Psoas muscle (tissue), 8 donors: ENCODE results near the gene TMEM203. TPM values are rescaled to one million over a fixed set of nuclear protein-coding genes. Genes with fewer than 3 reads are reported as not detected.

ENCODE experiments used
- ATAC-seq, 4 donors: fragments of 200-7000 bp; cut with Tn5 transposase; one replicate each; pipeline ENCODE4 v1.9.1; 2020; ENCODE audit warnings: moderate library complexity in 3 of 4, mild to moderate bottlenecking in 2 of 4
- DNase-seq, 2 donors: peaks; one replicate each; pipeline ENCODE4 v3.0.0-alpha.2; 2020
- H3K27ac ChIP-seq: fragments of 200-600 bp; one replicate; pipeline ENCODE4 v1.8.0; 2022
- H3K27me3 ChIP-seq, 3 donors: fragments of 200-600 bp in 1 of 3; one replicate each; pipeline versions ENCODE4 v1.6.1 to v1.8.0; 2013 to 2022; ENCODE audit warnings: low read length in 2 of 3, mild to moderate bottlenecking in 2 of 3, moderate library complexity in 1 of 3; ENCODE audit not compliant: insufficient read depth in 3 of 3
- H3K36me3 ChIP-seq, 2 donors: fragments of 200-600 bp in 1 of 2; one replicate each; pipeline versions ENCODE4 v1.6.1 to v1.8.0; 2013 to 2022; ENCODE audit warnings: low read depth in 1 of 2, mild to moderate bottlenecking in 1 of 2, moderate library complexity in 1 of 2; ENCODE audit not compliant: insufficient read depth in 1 of 2
- H3K4me1 ChIP-seq: fragments of 200-600 bp; one replicate; pipeline ENCODE4 v1.8.0; 2022
- H3K4me3 ChIP-seq: fragments of 200-600 bp; one replicate; pipeline ENCODE4 v1.8.0; 2022; ENCODE audit warnings: mild to moderate bottlenecking
- H3K9me3 ChIP-seq: fragments of 200-600 bp; one replicate; pipeline ENCODE4 v1.8.0; 2022
- WGBS, 3 donors: extraction: QIAGEN DNeasy Blood & Tissue Kit; methylation state at CpG; one replicate each; pipeline versions ENCODE4 v1.1.6 to v1.1.7; 2013; 5-methylcytosine and 5-hydroxymethylcytosine counted together
- intact Hi-C, 2 donors: fragments of 100-400 bp; cut with DNase I; formaldehyde crosslinking; loops; one replicate each; pipeline versions ENCODE4 v1.11.0 to v1.14.2; 2022
- polyA plus RNA-seq, 3 donors: library from polyadenylated mRNA; stranded (reverse); fragments of 200-250 nt; gene quantifications; one replicate each; pipeline ENCODE4 v1.2.3, GENCODE V29; 2013
- total RNA-seq, 4 donors: library from RNA; stranded (reverse); fragmentation: NEBNext Ultra II Directional in 2 of 4; extraction: Animal tissue kit (Norgen Biotek cat#: 25700) in 2 of 4; gene quantifications; one replicate each; pipeline versions ENCODE4 v1.2.1 to v1.2.4, GENCODE V29; 2021 to 2023
- TF ChIP-seq, protein P1 (sequence below): fragments of 200-600 bp; IDR thresholded peaks from one replicate; pipeline ENCODE4 v1.8.0; 2022; ENCODE audit warnings: antibody characterized with exemption
- donor health status: healthy with polysubstance abuse.
- donor health status: DM: no; HTN: no; CAD: no; lungs with moderate emphysema.
- donor health status: Bipolar disorder and iron deficiency.
- donor health status: healthy.
- donor health status: DM: yes; HTN: yes; CAD: no.
- donor health status: DM: no; HTN: no; CAD: no.
- donor health status: DM: no; HTN: no; CAD: no.
- donor health status: DM: yes; HTN: yes; CAD: no.

The TMEM203 gene
- total and polyA plus RNA-seq, 7 donors: 30.6 to 71.6 (median 36.9) TPM

DNA sequence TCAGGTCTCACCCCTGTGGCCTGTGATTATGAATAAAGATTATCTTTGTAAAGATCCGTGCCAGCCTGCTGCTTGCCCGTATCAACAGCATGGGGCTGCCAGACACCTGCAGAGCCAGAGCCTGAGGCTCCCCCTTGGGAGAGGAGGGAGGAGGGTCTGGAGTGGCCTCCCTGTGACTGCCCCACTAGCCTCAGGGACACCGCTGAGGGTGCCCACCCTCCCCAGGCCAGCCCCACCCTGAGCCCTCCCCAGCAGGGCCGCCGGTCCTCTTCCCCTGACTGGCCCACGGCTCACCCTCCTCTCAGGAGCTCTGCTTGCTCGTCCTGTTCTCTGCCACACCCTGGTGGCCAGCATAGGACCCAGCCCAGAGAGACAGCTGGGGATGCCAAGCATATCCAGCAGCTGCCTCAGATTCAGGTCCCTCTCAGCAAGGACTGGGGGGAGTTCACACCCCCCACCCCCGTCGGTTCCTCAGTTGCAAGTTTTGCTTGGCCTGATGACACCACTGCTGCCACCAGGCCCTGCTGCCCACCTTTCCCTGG lies 15.1 kb downstream of the TMEM203 start:
- ATAC-seq: no peak
- no peak overlapping the region for H3K27ac ChIP-seq
- H3K9me3 ChIP-seq: no peaks in the 10 kb centered on the region
- no peak for DNase-seq
- peak overlapping the region; percentile 93 for H3K4me3 ChIP-seq
- TF ChIP-seq, protein P1, sequence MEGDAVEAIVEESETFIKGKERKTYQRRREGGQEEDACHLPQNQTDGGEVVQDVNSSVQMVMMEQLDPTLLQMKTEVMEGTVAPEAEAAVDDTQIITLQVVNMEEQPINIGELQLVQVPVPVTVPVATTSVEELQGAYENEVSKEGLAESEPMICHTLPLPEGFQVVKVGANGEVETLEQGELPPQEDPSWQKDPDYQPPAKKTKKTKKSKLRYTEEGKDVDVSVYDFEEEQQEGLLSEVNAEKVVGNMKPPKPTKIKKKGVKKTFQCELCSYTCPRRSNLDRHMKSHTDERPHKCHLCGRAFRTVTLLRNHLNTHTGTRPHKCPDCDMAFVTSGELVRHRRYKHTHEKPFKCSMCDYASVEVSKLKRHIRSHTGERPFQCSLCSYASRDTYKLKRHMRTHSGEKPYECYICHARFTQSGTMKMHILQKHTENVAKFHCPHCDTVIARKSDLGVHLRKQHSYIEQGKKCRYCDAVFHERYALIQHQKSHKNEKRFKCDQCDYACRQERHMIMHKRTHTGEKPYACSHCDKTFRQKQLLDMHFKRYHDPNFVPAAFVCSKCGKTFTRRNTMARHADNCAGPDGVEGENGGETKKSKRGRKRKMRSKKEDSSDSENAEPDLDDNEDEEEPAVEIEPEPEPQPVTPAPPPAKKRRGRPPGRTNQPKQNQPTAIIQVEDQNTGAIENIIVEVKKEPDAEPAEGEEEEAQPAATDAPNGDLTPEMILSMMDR: no peak
- intact Hi-C loops: no loop called here
- no peaks in the 10 kb centered on the region for H3K27me3 ChIP-seq
- WGBS, 3 donors: 55 to 67% (median 66%) methylated on average over 9 of the region's 9 CpGs
- H3K4me1 ChIP-seq: peaks cover 53% of the 10 kb centered on the region
- peaks cover 3 to 43% of the 10 kb centered on the region in 2 donors for H3K36me3 ChIP-seq

DNA sequence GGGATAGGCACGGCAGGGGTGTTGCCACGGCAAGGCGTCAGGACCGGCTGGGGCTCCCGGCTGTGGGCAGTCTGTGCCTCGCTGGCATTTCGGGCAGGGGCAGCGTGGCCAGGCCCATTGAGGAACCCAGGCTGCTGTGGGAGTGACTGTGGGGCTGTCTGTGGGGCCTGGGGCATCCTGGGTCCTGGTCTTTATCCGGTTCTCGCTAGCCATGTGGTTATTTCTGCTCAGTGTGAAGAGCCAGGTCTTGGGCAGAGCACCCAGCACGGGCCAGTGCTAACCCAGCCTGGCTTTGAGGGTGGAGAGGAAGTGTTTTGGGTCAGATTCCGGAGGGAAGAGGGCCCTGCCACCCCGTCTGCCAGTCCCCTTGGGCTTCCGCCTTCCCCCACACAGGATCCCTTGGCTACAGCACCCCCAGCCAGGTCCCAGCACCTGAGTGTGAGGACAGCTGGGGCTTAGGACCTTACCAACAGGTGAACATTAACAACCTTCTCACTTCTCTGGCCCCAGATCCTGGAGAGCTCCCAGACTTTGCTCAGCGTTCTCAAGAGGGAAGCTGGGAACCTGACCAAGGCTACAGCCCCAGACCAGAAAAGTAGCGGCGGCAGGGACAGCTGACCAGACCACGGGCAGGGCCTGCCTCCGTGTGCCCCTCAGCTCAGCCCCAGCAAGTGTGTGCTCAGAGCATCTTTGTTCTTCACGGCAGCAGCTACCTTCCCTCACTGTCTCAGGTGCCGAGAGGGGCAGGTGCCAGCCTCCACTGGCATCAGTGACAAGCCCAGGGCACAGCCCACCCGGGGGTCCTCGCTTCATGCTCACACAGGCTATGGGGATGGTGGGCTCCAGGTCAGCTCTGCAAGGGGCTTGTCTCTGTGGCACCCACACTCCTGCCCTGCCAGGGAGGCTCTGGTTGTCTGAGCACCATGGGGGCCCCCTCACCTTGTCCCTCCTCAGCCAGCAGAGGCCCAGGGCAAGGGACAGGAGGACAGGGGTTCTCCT lies 15.9 kb downstream of the TMEM203 start:
- H3K27me3 ChIP-seq: no peaks in the 10 kb centered on the region
- H3K4me1 ChIP-seq: peaks cover 51% of the 10 kb centered on the region
- TF ChIP-seq, protein P1: no peak
- DNase-seq: no peak
- no peaks in the 10 kb centered on the region for H3K9me3 ChIP-seq
- 27 to 31% (median 31%) methylated on average over 23 of the region's 23 CpGs for WGBS, 3 donors
- intact Hi-C loops: loop anchor here (2.0 to 5.0 kb wide), 2 partner anchors 33 to 38 kb away; partner anchors contain the start of genes CYSRT1 (in 1 of the 2), RNF208 (in 1 of the 2) and RNF224 (in 1 of the 2)
- H3K27ac ChIP-seq: peak overlapping the region; percentile 97
- ATAC-seq: no peak
- H3K36me3 ChIP-seq: peaks cover 3 to 51% of the 10 kb centered on the region in 2 donors
- H3K4me3 ChIP-seq: peak overlapping the region; percentile 93

DNA sequence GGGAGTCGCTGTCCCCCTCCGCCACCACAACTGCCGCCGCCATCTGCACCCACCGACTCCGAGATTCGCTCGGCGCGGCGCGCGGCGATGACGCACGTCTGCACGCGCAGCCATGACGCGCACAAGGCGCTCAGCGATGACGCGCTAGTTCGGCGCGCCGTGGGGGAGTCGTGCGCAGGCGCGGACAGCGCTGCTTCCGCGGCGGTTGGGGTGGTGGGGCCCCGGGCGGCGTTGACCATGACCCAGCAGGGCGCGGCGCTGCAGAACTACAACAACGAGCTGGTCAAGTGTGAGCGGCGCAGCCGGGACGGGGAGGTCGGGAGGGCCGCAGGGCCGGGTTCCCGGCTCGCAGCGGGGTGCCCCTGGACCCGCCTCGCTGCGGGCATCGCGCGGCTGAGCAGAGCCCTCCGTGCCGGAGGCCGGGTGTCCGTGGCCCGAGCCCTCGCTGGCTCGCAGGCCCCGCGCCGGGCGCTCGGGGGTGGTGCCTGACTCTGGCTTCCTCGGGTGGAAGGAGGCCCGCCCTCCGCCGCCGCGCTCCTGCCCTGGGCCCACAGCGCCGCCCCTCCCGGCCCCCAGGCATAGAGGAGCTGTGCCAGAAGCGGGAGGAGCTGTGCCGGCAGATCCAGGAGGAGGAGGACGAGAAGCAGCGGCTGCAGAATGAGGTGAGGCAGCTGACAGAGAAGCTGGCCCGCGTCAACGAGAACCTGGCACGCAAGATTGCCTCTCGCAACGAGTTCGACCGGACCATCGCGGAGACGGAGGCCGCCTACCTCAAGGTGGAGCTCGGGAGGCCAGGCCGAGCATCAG lies 16.8 kb downstream of the TMEM203 start, which contains the start of the genes ANAPC2 and SSNA1:
TSS of gene ANAPC2 (minus strand) at position 71 of the 807 bp plus-strand sequence. CDS start at position 43, 28 bp downstream.
TSS of gene SSNA1 (plus strand) at position 187 of the 807 bp plus-strand sequence. CDS start at position 238, 51 bp downstream.
- peak within 1 kb of the TSS; percentile 93 for H3K4me3 ChIP-seq
- peaks cover 43% of the 10 kb centered on the region for H3K4me1 ChIP-seq
- peak within 1 kb of the TSS; percentile 97 for H3K27ac ChIP-seq
- TF ChIP-seq, protein P1: peak; percentile 12
- ATAC-seq (peak; percentile 93 to 95 (median 94)), DNase-seq (peak; percentile 92 to 97)
- no peaks in the 10 kb centered on the region for H3K9me3 ChIP-seq
- intact Hi-C loops: loop anchor here (1.0 to 5.0 kb wide), 3 partner anchors 17 to 39 kb away; partner anchors contain the start of genes CYSRT1 (in 1 of the 2), NDOR1 (in 1 of the 2), RNF208 (in 1 of the 2) and RNF224 (in 1 of the 2)
- WGBS, 3 donors: 0% methylated on average over 68 to 98 of the region's 98 CpGs
- peaks cover 3 to 53% of the 10 kb centered on the region in 2 donors for H3K36me3 ChIP-seq
- no peaks in the 10 kb centered on the region for H3K27me3 ChIP-seq

GRCh38 chr9:137188086-137188489 lies 17.4 kb downstream of the TMEM203 start:
- Histone ChIP-seq H3K27ac (peak overlapping the region; percentile 97), H3K36me3 (peaks cover 3 to 59% of the 10 kb centered on the region in 2 donors)
- ATAC-seq: peak in 1 of 4 donors; percentile 32

More at GRCh38 chr9:137188086-137188489, 17.4 kb downstream of the TMEM203 start:
- Histone ChIP-seq H3K9me3 (no peaks in the 10 kb centered on the region), H3K4me3 (peak overlapping the region; percentile 93), H3K27me3 (no peaks in the 10 kb centered on the region), H3K4me1 (peaks cover 43% of the 10 kb centered on the region)
- intact Hi-C loops: loop anchor here (1.0 to 5.0 kb wide), 3 partner anchors 17 to 39 kb away; partner anchors contain the start of genes CYSRT1 (in 1 of the 2), NDOR1 (in 1 of the 2), RNF208 (in 1 of the 2) and RNF224 (in 1 of the 2)
- 0 to 1% (median 0%) methylated on average over 27 to 31 of the region's 31 CpGs for WGBS, 3 donors
- TF ChIP-seq, protein P1: no peak
- no peak for DNase-seq
